ENCODE data around the gene RAD51AP1.

DNA sequence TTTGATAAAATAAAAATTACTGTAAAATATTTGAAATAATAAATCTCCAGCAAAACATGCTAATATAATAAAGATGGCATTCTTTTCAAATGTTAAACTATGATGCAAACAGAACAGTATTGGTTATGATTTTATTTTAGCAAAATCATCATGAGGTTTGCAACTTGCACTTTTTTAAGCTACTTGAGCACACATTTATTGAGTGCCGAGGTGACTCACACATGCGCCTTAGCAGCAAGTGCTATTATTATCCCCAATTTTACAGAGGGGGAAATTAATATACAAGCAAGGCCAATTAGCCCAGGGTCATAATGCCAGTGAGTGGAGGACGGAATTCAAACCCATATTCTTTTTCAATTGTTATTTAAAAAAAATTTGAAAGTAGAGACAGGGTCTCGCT is 30.6 kb downstream of the RAD51AP1 start:
- no peak for TF ChIP-seq POLR2A (IDR thresholded peaks at IDR 0.05)
- TF ChIP-seq CTCF (IDR thresholded peaks at IDR 0.05 in 8 of 11, conservative IDR thresholded peaks at IDR 0.05 in 3 of 11), result no peak
